Astrocyte (in vitro differentiated cells and primary cell): ENCODE measurements around the gene PIK3R1. TPM values are rescaled to one million over a fixed set of nuclear protein-coding genes. Genes with fewer than 3 reads are reported as not detected.

Experiments used
- DNase-seq: peaks from one replicate; pipeline ENCODE4 v3.0.0-alpha.2; 2010; ENCODE audit warnings: low read depth
- FAIRE-seq: peaks from 2 replicates; lab custom pipeline; 2011; peaks lifted over from hg19 to GRCh38; lab: Jason Lieb, UNC
- H2AFZ ChIP-seq: 2 replicates; pipeline ENCODE4 v1.6.0; 2012; ENCODE audit warnings: low read depth, low read length, inconsistent platforms
- H3K27ac ChIP-seq: 2 replicates; pipeline ENCODE4 v1.5.1; 2011; ENCODE audit warnings: low read depth, low read length, inconsistent platforms
- H3K27me3 ChIP-seq: 2 replicates; pipeline ENCODE4 v1.6.0; 2011; ENCODE audit warnings: low read length, inconsistent platforms; ENCODE audit not compliant: insufficient read depth
- H3K36me3 ChIP-seq: 2 replicates; pipeline ENCODE4 v1.5.1; 2011; ENCODE audit warnings: low read length, inconsistent platforms; ENCODE audit not compliant: insufficient read depth
- H3K4me1 ChIP-seq: 2 replicates; pipeline ENCODE4 v1.5.1; 2011; ENCODE audit warnings: low read length, inconsistent platforms; ENCODE audit not compliant: insufficient read depth
- H3K4me2 ChIP-seq: 2 replicates; pipeline ENCODE4 v1.6.0; 2012; ENCODE audit warnings: low read length, inconsistent platforms
- H3K4me3 ChIP-seq: 2 replicates; pipeline ENCODE4 v1.5.1; 2011; ENCODE audit warnings: low read depth, mild to moderate bottlenecking, low read length, inconsistent platforms; ENCODE audit not compliant: insufficient read depth
- H3K79me2 ChIP-seq: 2 replicates; pipeline ENCODE4 v1.6.0; 2012; ENCODE audit warnings: mild to moderate bottlenecking, low read length, inconsistent platforms; ENCODE audit not compliant: insufficient read depth
- H3K9ac ChIP-seq: 2 replicates; pipeline ENCODE4 v1.6.0; 2012; ENCODE audit warnings: mild to moderate bottlenecking, low read length, inconsistent platforms
- H3K9me3 ChIP-seq: 2 replicates; pipeline ENCODE4 v1.5.1; 2012; ENCODE audit warnings: low read depth, mild to moderate bottlenecking, low read length, inconsistent platforms; ENCODE audit not compliant: insufficient read depth
- H4K20me1 ChIP-seq: 2 replicates; pipeline ENCODE4 v1.6.0; 2012; ENCODE audit warnings: low read length, inconsistent platforms; ENCODE audit not compliant: insufficient read depth
- H3K27ac Mint-ChIP-seq: one replicate; pipeline ENCODE4 v1.8.0; 2021; ENCODE audit warnings: mild to moderate bottlenecking, mixed read lengths; ENCODE audit not compliant: unreplicated experiment
- H3K27me3 Mint-ChIP-seq: one replicate; pipeline ENCODE4 v1.8.0; 2021; ENCODE audit warnings: low read depth, mixed read lengths; ENCODE audit not compliant: unreplicated experiment
- H3K36me3 Mint-ChIP-seq: one replicate; pipeline ENCODE4 v1.8.0; 2021; ENCODE audit warnings: low read depth, mixed read lengths; ENCODE audit not compliant: unreplicated experiment
- H3K4me1 Mint-ChIP-seq: one replicate; pipeline ENCODE4 v1.8.0; 2021; ENCODE audit warnings: low read depth, mixed read lengths; ENCODE audit not compliant: unreplicated experiment
- H3K4me3 Mint-ChIP-seq: one replicate; pipeline ENCODE4 v1.8.0; 2021; ENCODE audit warnings: mild to moderate bottlenecking, moderate library complexity, mixed read lengths; ENCODE audit not compliant: unreplicated experiment
- H3K9me3 Mint-ChIP-seq: one replicate; pipeline ENCODE4 v1.8.0; 2021; ENCODE audit warnings: mild to moderate bottlenecking, mixed read lengths; ENCODE audit not compliant: unreplicated experiment
- CTCF ChIP-seq: IDR thresholded peaks from 2 replicates; pipeline ENCODE4 v1.5.1; 2011; ENCODE audit warnings: low read depth, mild to moderate bottlenecking, inconsistent platforms, low read length, moderate library complexity; ENCODE audit not compliant: insufficient read depth
- EZH2 ChIP-seq: IDR thresholded peaks from 2 replicates; pipeline ENCODE4 v1.6.1; 2012; ENCODE audit warnings: mild to moderate bottlenecking, low read length, inconsistent platforms; ENCODE audit not compliant: insufficient read depth
- total RNA-seq: library from RNA; stranded (reverse); gene quantifications from 2 replicates; pipeline ENCODE4 v1.2.1, GENCODE V29; 2021

Gene PIK3R1
- total RNA-seq, 1 donor from 2014 or later = 25.7 TPM

DNA sequence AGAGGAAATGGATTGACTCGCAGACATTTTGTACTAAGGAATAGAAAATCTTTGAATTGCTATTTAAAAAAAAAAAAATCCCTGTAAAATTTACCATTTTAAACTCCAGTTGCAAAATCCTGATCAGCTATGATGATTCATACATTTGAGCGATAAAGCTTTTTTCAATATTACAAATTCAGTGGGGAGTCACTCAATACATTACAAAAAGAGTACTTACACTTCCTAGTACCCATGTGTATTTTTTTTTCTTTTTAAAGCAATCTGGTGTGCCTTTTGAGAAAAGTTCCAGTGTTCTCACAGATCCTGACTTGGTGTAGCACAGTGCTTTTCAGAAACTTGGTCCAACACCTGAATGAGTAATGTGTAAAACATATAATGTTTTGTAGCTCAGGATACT is 54.3 kb downstream of the PIK3R1 start:
- Histone ChIP-seq H3K4me3 (no peak overlapping the region), H3K9me3 (no peaks in the 10 kb centered on the region), H3K27ac (no peak overlapping the region), H3K9ac (no peak overlapping the region), H3K27me3 (no peaks in the 10 kb centered on the region), H3K36me3 (no peaks in the 10 kb centered on the region), H3K4me1 (peaks cover 9% of the 10 kb centered on the region), H3K4me2 (no peak overlapping the region), H4K20me1 (peaks cover 8% of the 10 kb centered on the region), H3K79me2 (peaks cover under 1% of the 10 kb centered on the region), H2AFZ (no peak overlapping the region)
- no peak overlapping the region for H3K27ac Mint-ChIP-seq
- no peak for DNase-seq
- TF ChIP-seq EZH2 = no peak
- TF ChIP-seq CTCF = no peak
- H3K4me3 Mint-ChIP-seq = no peak overlapping the region
- H3K4me1 Mint-ChIP-seq = peaks cover 11% of the 10 kb centered on the region
- H3K36me3 Mint-ChIP-seq = no peaks in the 10 kb centered on the region
- H3K27me3 Mint-ChIP-seq = no peaks in the 10 kb centered on the region
- no peaks in the 10 kb centered on the region for H3K9me3 Mint-ChIP-seq
- FAIRE-seq = no peak

- H3K27me3 Mint-ChIP-seq = no peaks in the 10 kb centered on the region
- TF ChIP-seq CTCF = no peak
- TF ChIP-seq EZH2 = no peak
- no peak overlapping the region for H3K9ac ChIP-seq
- no peaks in the 10 kb centered on the region for H3K36me3 ChIP-seq
- FAIRE-seq (no peak), DNase-seq (no peak)
- no peak overlapping the region for H3K27ac Mint-ChIP-seq
- H3K4me3 ChIP-seq = no peak overlapping the region
- H3K4me2 ChIP-seq = no peak overlapping the region
- H4K20me1 ChIP-seq = peaks cover 8% of the 10 kb centered on the region
- H3K79me2 ChIP-seq = no peaks in the 10 kb centered on the region
- no peaks in the 10 kb centered on the region for H3K9me3 Mint-ChIP-seq
- H3K9me3 ChIP-seq = no peaks in the 10 kb centered on the region
- H3K4me1 Mint-ChIP-seq = peaks cover 11% of the 10 kb centered on the region
- peaks cover 3% of the 10 kb centered on the region for H3K36me3 Mint-ChIP-seq
- H3K4me1 ChIP-seq = peaks cover 2% of the 10 kb centered on the region
- H3K4me3 Mint-ChIP-seq = no peak overlapping the region
- H2AFZ ChIP-seq = no peak overlapping the region
- H3K27ac ChIP-seq = no peak overlapping the region
- no peaks in the 10 kb centered on the region for H3K27me3 ChIP-seq
These were observed 54.9 kb downstream of the PIK3R1 start for GRCh38 chr5:68270399-68270975.

DNA sequence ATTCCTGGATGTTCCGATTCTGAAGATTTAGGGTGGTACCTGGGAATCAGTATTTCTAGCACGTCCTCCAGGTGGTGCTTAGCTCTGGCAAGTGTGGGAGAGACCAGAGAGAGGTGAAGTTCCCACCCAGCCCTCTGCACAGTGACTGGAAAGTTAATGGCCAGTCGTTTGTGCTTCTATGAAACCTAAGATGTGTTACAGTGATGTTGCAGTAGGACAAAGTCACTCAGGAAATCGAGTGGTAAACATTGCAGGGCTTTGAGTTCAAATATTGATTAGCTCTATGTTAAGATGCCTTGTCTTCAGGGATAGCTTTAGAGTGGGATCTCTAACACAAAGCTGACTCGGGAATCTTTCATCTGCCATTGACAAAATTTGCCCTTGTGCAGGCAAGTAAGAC is 55.6 kb downstream of the PIK3R1 start:
- Histone ChIP-seq H2AFZ (no peak overlapping the region), H4K20me1 (peaks cover 8% of the 10 kb centered on the region), H3K27ac (no peak overlapping the region), H3K79me2 (no peaks in the 10 kb centered on the region), H3K9me3 (no peaks in the 10 kb centered on the region), H3K4me3 (no peak overlapping the region), H3K9ac (no peak overlapping the region), H3K4me2 (no peak overlapping the region), H3K27me3 (no peaks in the 10 kb centered on the region), H3K4me1 (no peaks in the 10 kb centered on the region), H3K36me3 (no peaks in the 10 kb centered on the region)
- Mint-ChIP-seq H3K9me3 (no peaks in the 10 kb centered on the region), H3K4me3 (no peak overlapping the region), H3K36me3 (peaks cover 3% of the 10 kb centered on the region), H3K4me1 (peaks cover 7% of the 10 kb centered on the region), H3K27me3 (no peaks in the 10 kb centered on the region), H3K27ac (no peak overlapping the region)
- FAIRE-seq (no peak), DNase-seq (no peak)
- TF ChIP-seq CTCF = no peak
- no peak for TF ChIP-seq EZH2
